Activated naive CD8-positive, alpha-beta T cell treated with anti-CD3 and anti-CD28 coated beads, Interleukin-2, amount 50 U/mL, for 24 hours (primary cell): ENCODE measurements around the gene FGF23.
"Not testable (repeated sequence)": the region's sequence is repeated elsewhere in the genome, so short reads cannot be mapped to it uniquely, and the experiment has no call there.

Experiments used
- ATAC-seq: fragments of 150-1000 bp; cut with Tn5 transposase; one replicate; pipeline ENCODE4 v1.10.0; 2021
- DNase-seq: peaks from one replicate; pipeline ENCODE4 v3.0.0; 2021
- H3K27ac Mint-ChIP-seq: one replicate; pipeline ENCODE4 v1.8.0; 2021; ENCODE audit warnings: mild to moderate bottlenecking, mixed read lengths
- H3K27me3 Mint-ChIP-seq: one replicate; pipeline ENCODE4 v1.8.0; 2021; ENCODE audit warnings: mixed read lengths
- H3K36me3 Mint-ChIP-seq: one replicate; pipeline ENCODE4 v1.8.0; 2021; ENCODE audit warnings: low read depth, mixed read lengths
- H3K4me1 Mint-ChIP-seq: one replicate; pipeline ENCODE4 v1.8.0; 2021; ENCODE audit warnings: mixed read lengths
- H3K4me3 Mint-ChIP-seq: one replicate; pipeline ENCODE4 v1.8.0; 2021; ENCODE audit warnings: mild to moderate bottlenecking, moderate library complexity, mixed read lengths
- H3K9me3 Mint-ChIP-seq: one replicate; pipeline ENCODE4 v1.8.0; 2021; ENCODE audit warnings: mixed read lengths

Gene FGF23

GRCh38 chr12:4379405-4379804 lies at the start of gene FGF23:
Gene FGF23, minus strand, starts transcription at chr12:4379712. Its CDS starts 130 bp downstream, at chr12:4379582.
- Mint-ChIP-seq H3K27me3 (peaks cover 19% of the 10 kb centered on the region), H3K36me3 (no peaks in the 10 kb centered on the region), H3K27ac (no peak within 1 kb of the TSS), H3K4me3 (no peak within 1 kb of the TSS), H3K4me1 (no peaks in the 10 kb centered on the region), H3K9me3 (no peaks in the 10 kb centered on the region)
- DNase-seq: no peak
- no peak for ATAC-seq

DNA sequence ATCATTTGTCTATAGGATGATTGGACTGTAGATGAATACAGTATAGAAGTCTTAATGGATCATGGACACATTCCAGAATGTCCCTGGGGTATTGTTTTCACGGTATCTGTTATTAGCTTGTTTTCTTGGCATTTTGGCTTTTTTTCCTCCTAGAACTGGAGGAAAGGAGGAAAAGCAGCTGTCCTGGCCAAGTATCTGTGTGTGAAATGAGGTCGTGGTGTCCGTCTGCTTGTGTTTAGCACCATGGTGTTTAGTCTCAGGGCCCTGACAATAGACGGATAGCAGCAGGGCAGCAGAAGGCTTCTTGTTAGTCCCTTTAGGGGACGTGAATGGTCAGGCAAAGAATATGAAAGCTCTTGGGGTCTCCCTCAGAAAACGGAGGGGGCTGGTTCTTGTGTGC lies 44.9 kb upstream of the FGF23 start:
- DNase-seq: no peak
- no peak overlapping the region for H3K27ac Mint-ChIP-seq
- no peaks in the 10 kb centered on the region for H3K9me3 Mint-ChIP-seq
- no peak overlapping the region for H3K4me3 Mint-ChIP-seq
- no peak for ATAC-seq
- no peaks in the 10 kb centered on the region for H3K4me1 Mint-ChIP-seq
- H3K27me3 Mint-ChIP-seq: peaks cover 3% of the 10 kb centered on the region
- no peaks in the 10 kb centered on the region for H3K36me3 Mint-ChIP-seq

- ATAC-seq: no peak
- H3K36me3 Mint-ChIP-seq: no peaks in the 10 kb centered on the region
- H3K4me3 Mint-ChIP-seq: no peak overlapping the region
- no peak for DNase-seq
- no peak overlapping the region for H3K27ac Mint-ChIP-seq
- no peaks in the 10 kb centered on the region for H3K9me3 Mint-ChIP-seq
- no peaks in the 10 kb centered on the region for H3K4me1 Mint-ChIP-seq
- peaks cover 4% of the 10 kb centered on the region for H3K27me3 Mint-ChIP-seq
These were observed 44.1 kb upstream of the FGF23 start for GRCh38 chr12:4423528-4424195.

GRCh38 chr12:4422985-4423384 lies 43.5 kb upstream of the FGF23 start:
- Mint-ChIP-seq H3K9me3 (no peaks in the 10 kb centered on the region), H3K4me1 (no peaks in the 10 kb centered on the region), H3K36me3 (no peaks in the 10 kb centered on the region), H3K27me3 (peaks cover 4% of the 10 kb centered on the region), H3K4me3 (no peak overlapping the region), H3K27ac (no peak overlapping the region)
- no peak for DNase-seq
- ATAC-seq: no peak

DNA sequence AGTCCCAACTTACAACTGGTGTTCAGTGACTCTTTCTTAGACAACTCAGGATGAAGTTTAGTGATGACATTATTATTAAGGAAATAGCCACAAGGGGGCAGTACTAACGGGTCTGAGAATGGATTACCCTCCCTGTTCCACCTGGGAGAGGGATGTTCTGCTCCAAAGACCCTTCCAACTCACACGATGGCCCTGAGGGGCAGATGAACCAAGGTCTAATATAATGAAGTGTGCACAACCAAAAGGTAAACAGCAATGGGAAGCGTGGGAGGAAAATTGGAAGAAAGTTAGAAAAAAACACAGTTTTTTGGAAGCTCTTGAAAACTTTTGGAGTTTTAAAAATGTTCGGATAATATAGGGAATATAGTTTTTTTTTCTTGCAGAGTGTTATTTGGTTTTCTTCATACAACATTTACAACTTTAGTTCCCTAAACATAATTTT lies 42.1 kb upstream of the FGF23 start:
- Mint-ChIP-seq H3K27ac (no peak overlapping the region), H3K36me3 (no peaks in the 10 kb centered on the region), H3K9me3 (no peaks in the 10 kb centered on the region), H3K4me1 (no peaks in the 10 kb centered on the region), H3K4me3 (no peak overlapping the region), H3K27me3 (peaks cover 4% of the 10 kb centered on the region)
- DNase-seq (peak; percentile 10), ATAC-seq (no peak)

GRCh38 chr12:4420138-4420670 lies 40.7 kb upstream of the FGF23 start:
- Mint-ChIP-seq H3K4me3 (no peak overlapping the region), H3K27me3 (peaks cover 6% of the 10 kb centered on the region), H3K36me3 (no peaks in the 10 kb centered on the region), H3K27ac (no peak overlapping the region), H3K4me1 (peaks cover 5% of the 10 kb centered on the region), H3K9me3 (no peaks in the 10 kb centered on the region)
- no peak for DNase-seq
- no peak for ATAC-seq

DNA sequence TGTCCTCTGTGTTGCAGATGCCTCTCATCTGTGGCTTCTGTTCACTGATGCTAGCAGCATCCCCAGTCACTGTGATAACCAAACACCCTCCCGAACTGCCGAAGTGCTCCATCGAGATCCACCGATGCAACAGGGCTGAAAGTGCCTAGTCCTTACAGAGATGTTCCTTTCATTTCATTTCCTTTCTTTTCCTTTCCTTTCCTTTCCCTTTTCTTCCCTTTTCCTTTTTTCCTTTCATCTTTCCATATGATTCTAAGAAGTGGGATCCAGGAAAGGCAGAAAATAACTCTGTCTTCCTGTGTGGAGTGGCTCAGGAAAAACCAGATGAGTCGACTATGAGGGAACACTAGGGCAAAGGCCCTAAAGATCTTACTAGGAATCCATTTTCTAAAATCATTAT lies 39.4 kb upstream of the FGF23 start:
- H3K27ac Mint-ChIP-seq: no peak overlapping the region
- no peaks in the 10 kb centered on the region for H3K9me3 Mint-ChIP-seq
- H3K4me1 Mint-ChIP-seq: peaks cover 8% of the 10 kb centered on the region
- DNase-seq (no peak), ATAC-seq (no peak)
- H3K4me3 Mint-ChIP-seq: no peak overlapping the region
- H3K27me3 Mint-ChIP-seq: peaks cover 6% of the 10 kb centered on the region
- no peaks in the 10 kb centered on the region for H3K36me3 Mint-ChIP-seq

- H3K27ac Mint-ChIP-seq: no peak overlapping the region
- peaks cover 8% of the 10 kb centered on the region for H3K4me1 Mint-ChIP-seq
- no peaks in the 10 kb centered on the region for H3K9me3 Mint-ChIP-seq
- no peak overlapping the region for H3K4me3 Mint-ChIP-seq
- no peaks in the 10 kb centered on the region for H3K36me3 Mint-ChIP-seq
- no peak for DNase-seq
- peaks cover 6% of the 10 kb centered on the region for H3K27me3 Mint-ChIP-seq
- ATAC-seq: no peak
These were observed 38.4 kb upstream of the FGF23 start for GRCh38 chr12:4417936-4418335.

- peaks cover 8% of the 10 kb centered on the region for H3K4me1 Mint-ChIP-seq
- H3K27ac Mint-ChIP-seq: no peak overlapping the region
- no peaks in the 10 kb centered on the region for H3K36me3 Mint-ChIP-seq
- no peak overlapping the region for H3K4me3 Mint-ChIP-seq
- DNase-seq: no peak
- no peaks in the 10 kb centered on the region for H3K9me3 Mint-ChIP-seq
- no peak for ATAC-seq
- peaks cover 6% of the 10 kb centered on the region for H3K27me3 Mint-ChIP-seq
These were observed 37.9 kb upstream of the FGF23 start for GRCh38 chr12:4417455-4417854.

GRCh38 chr12:4416276-4416675 lies 36.8 kb upstream of the FGF23 start:
- no peak overlapping the region for H3K4me3 Mint-ChIP-seq
- H3K36me3 Mint-ChIP-seq: no peaks in the 10 kb centered on the region
- H3K27me3 Mint-ChIP-seq: peaks cover 6% of the 10 kb centered on the region
- H3K27ac Mint-ChIP-seq: no peak overlapping the region
- no peaks in the 10 kb centered on the region for H3K9me3 Mint-ChIP-seq
- peaks cover 8% of the 10 kb centered on the region for H3K4me1 Mint-ChIP-seq
- ATAC-seq (no peak), DNase-seq (no peak)

DNA sequence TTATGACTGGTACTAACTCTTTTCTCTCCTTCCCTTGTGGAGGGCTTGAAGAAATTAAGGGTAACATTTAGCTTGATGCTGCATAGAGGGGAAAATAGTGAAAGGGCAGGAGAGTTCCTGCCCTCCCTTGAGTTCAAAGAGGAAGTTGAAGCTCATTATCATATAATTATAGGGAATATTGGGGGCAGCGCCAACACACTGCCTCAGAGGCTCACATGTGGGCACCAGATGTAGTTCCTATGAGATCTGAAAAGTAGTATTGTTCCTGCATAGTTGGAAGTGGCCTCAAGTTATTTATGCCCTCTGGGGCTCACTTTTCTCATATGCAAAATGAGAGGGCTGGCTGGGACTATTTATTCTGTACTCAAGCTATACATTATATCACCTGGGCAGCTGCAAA lies 33.0 kb upstream of the FGF23 start:
- Mint-ChIP-seq H3K27me3 (peaks cover 2% of the 10 kb centered on the region), H3K9me3 (no peaks in the 10 kb centered on the region), H3K36me3 (no peaks in the 10 kb centered on the region), H3K4me1 (peaks cover 8% of the 10 kb centered on the region), H3K27ac (no peak overlapping the region), H3K4me3 (no peak overlapping the region)
- no peak for DNase-seq
- ATAC-seq: no peak

- no peak for ATAC-seq
- Mint-ChIP-seq H3K27ac (no peak overlapping the region), H3K36me3 (no peaks in the 10 kb centered on the region), H3K9me3 (no peaks in the 10 kb centered on the region), H3K27me3 (peaks cover 2% of the 10 kb centered on the region), H3K4me1 (peaks cover 8% of the 10 kb centered on the region), H3K4me3 (no peak overlapping the region)
- no peak for DNase-seq
These were observed 32.5 kb upstream of the FGF23 start for GRCh38 chr12:4412056-4412455.

DNA sequence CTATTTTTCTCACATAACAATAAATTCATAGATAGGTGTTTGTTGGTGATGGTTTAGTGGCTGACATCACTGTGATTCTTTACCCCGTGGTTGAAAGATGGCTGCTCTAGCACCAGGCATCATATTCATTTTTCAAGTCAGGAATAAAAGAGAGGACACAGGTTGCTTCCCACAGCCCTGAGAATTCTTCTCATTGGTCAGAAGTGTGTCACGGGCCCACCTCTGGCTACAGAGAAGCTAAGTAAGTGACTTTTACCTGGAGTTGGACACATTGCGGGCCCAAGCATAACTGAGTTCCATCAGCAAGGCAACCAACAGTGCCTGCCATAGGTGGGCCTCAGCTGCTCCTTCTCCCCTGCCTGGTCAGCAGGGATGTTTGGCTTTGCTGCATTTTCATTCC lies 27.6 kb upstream of the FGF23 start:
- DNase-seq (no peak), ATAC-seq (no peak)
- no peaks in the 10 kb centered on the region for H3K36me3 Mint-ChIP-seq
- H3K27me3 Mint-ChIP-seq: no peaks in the 10 kb centered on the region
- no peak overlapping the region for H3K4me3 Mint-ChIP-seq
- no peak overlapping the region for H3K27ac Mint-ChIP-seq
- no peaks in the 10 kb centered on the region for H3K4me1 Mint-ChIP-seq
- no peaks in the 10 kb centered on the region for H3K9me3 Mint-ChIP-seq

- H3K27ac Mint-ChIP-seq, H3K27me3 Mint-ChIP-seq, DNase-seq, H3K4me1 Mint-ChIP-seq, ATAC-seq, H3K4me3 Mint-ChIP-seq, H3K9me3 Mint-ChIP-seq, H3K36me3 Mint-ChIP-seq: not testable (repeated sequence)
These were observed 25.5 kb upstream of the FGF23 start for GRCh38 chr12:4404877-4405637.

- no peaks in the 10 kb centered on the region for H3K4me1 Mint-ChIP-seq
- no peak for ATAC-seq
- H3K36me3 Mint-ChIP-seq: no peaks in the 10 kb centered on the region
- no peak for DNase-seq
- no peaks in the 10 kb centered on the region for H3K9me3 Mint-ChIP-seq
- H3K27ac Mint-ChIP-seq: no peak overlapping the region
- H3K27me3 Mint-ChIP-seq: peaks cover 2% of the 10 kb centered on the region
- H3K4me3 Mint-ChIP-seq: no peak overlapping the region
These were observed 23.5 kb upstream of the FGF23 start for GRCh38 chr12:4402996-4403395.
